ENCODE data around the gene TRIOBP. TPM values are rescaled to one million over a fixed set of nuclear protein-coding genes. Genes with fewer than 3 reads are reported as not detected.

Gene TRIOBP
- total RNA-seq, 3 donors from 2014 or later (not counting 1 experiment from before 2014, with no cell fraction given) = 25.1 to 38.5 (median 25.8) TPM

- DNase-seq (peak; percentile 78 to 90), ATAC-seq (peak; percentile 91 to 93 (median 92))
- 1% methylated on average over 60 of the region's 62 CpGs for WGBS (ENCODE audit: insufficient coverage)
These were observed 10.6 kb upstream of the TRIOBP start, which contains the start of gene NOL12 for GRCh38 chr22:37686002-37686982. TSS of gene NOL12 (plus strand) at chr22:37686343. CDS start at chr22:37686393, 50 bp downstream.

GRCh38 chr22:37690407-37690806, 6.4 kb upstream of the TRIOBP start:
- intact Hi-C loops (cut with micrococcal nuclease) = no loop called here
- H3K36me3 ChIP-seq (ENCODE audit: control insufficient read depth, insufficient read depth, low read length) = peaks cover 49% of the 10 kb centered on the region
- Mint-ChIP-seq H3K27ac (no peak overlapping the region), H3K4me1 (peaks cover 12 to 27% of the 10 kb centered on the region in 2 donors), H3K9me3 (no peaks in the 10 kb centered on the region), H3K4me3 (no peak overlapping the region), H3K36me3 (no peaks in the 10 kb centered on the region), H3K27me3 (ENCODE audit: low read depth in 2 of 2) (no peaks in the 10 kb centered on the region)
- no peaks in the 10 kb centered on the region for H3K9me3 ChIP-seq (ENCODE audit: control insufficient read depth, insufficient read depth, low read length)
- H3K4me3 ChIP-seq (ENCODE audit: low read length) = no peak overlapping the region
- H3K4me1 ChIP-seq (ENCODE audit: control insufficient read depth, insufficient read depth, low read length) = peaks cover 21% of the 10 kb centered on the region
- no peak overlapping the region for H3K27ac ChIP-seq (ENCODE audit: low read length)
- no peak for TF ChIP-seq CTCF (IDR thresholded peaks at IDR 0.05)
- WGBS (ENCODE audit: insufficient coverage) = 93% methylated on average over 7 of the region's 7 CpGs
- ATAC-seq (no peak), DNase-seq (no peak)
- no peaks in the 10 kb centered on the region for H3K27me3 ChIP-seq (ENCODE audit: control insufficient read depth, insufficient read depth, low read length)

More at GRCh38 chr22:37686002-37686982, 10.6 kb upstream of the TRIOBP start, which contains the start of gene NOL12:
- Histone ChIP-seq H3K9me3 (ENCODE audit: control insufficient read depth, insufficient read depth, low read length) (no peaks in the 10 kb centered on the region), H3K27me3 (ENCODE audit: control insufficient read depth, insufficient read depth, low read length) (no peaks in the 10 kb centered on the region), H3K4me1 (ENCODE audit: control insufficient read depth, insufficient read depth, low read length) (peaks cover 27% of the 10 kb centered on the region), H3K36me3 (ENCODE audit: control insufficient read depth, insufficient read depth, low read length) (peaks cover 28% of the 10 kb centered on the region), H3K27ac (ENCODE audit: low read length) (peak within 1 kb of the TSS; percentile 60), H3K4me3 (ENCODE audit: low read length) (peak within 1 kb of the TSS; percentile 89)
- H3K4me3 Mint-ChIP-seq = peak within 1 kb of the TSS; percentile 98
- H3K9me3 Mint-ChIP-seq = no peaks in the 10 kb centered on the region
- H3K4me1 Mint-ChIP-seq = peaks cover 18 to 32% of the 10 kb centered on the region in 2 donors
- H3K36me3 Mint-ChIP-seq = no peaks in the 10 kb centered on the region
- H3K27ac Mint-ChIP-seq = peak within 1 kb of the TSS; percentile 91 to 97
- no peaks in the 10 kb centered on the region for H3K27me3 Mint-ChIP-seq (ENCODE audit: low read depth in 2 of 2)
- intact Hi-C loops (cut with micrococcal nuclease) = loop anchor here (1.0 to 2.0 kb wide), 2 partner anchors 10 to 47 kb away; partner anchors contain the start of gene SH3BP1
- no peak for TF ChIP-seq CTCF (IDR thresholded peaks at IDR 0.05)

- 98% methylated on average over 18 of the region's 18 CpGs for WGBS (ENCODE audit: insufficient coverage)
- H3K9me3 ChIP-seq (ENCODE audit: control insufficient read depth, insufficient read depth, low read length) = no peaks in the 10 kb centered on the region
- H3K27me3 ChIP-seq (ENCODE audit: control insufficient read depth, insufficient read depth, low read length) = no peaks in the 10 kb centered on the region
- Mint-ChIP-seq H3K4me1 (peaks cover 16 to 29% of the 10 kb centered on the region in 2 donors), H3K9me3 (no peaks in the 10 kb centered on the region), H3K27ac (no peak overlapping the region), H3K36me3 (no peaks in the 10 kb centered on the region), H3K27me3 (ENCODE audit: low read depth in 2 of 2) (no peaks in the 10 kb centered on the region), H3K4me3 (no peak overlapping the region)
- intact Hi-C loops (cut with micrococcal nuclease) = no loop called here
- peaks cover 49% of the 10 kb centered on the region for H3K36me3 ChIP-seq (ENCODE audit: control insufficient read depth, insufficient read depth, low read length)
- DNase-seq (no peak), ATAC-seq (no peak)
- peaks cover 16% of the 10 kb centered on the region for H3K4me1 ChIP-seq (ENCODE audit: control insufficient read depth, insufficient read depth, low read length)
- TF ChIP-seq CTCF (IDR thresholded peaks at IDR 0.05) = no peak
- no peak overlapping the region for H3K4me3 ChIP-seq (ENCODE audit: low read length)
- no peak overlapping the region for H3K27ac ChIP-seq (ENCODE audit: low read length)
These were observed 5.8 kb upstream of the TRIOBP start for GRCh38 chr22:37690901-37691504.

Measured in natural killer cell (primary cell).